ENCODE measurements around the gene NDUFB10. TPM values are rescaled to one million over a fixed set of nuclear protein-coding genes. Genes with fewer than 3 reads are reported as not detected.

NDUFB10 gene
- total RNA-seq: 97.7 and 108 TPM in 2 replicates

GRCh38 chr16:1959269-1960039 lies at the start of gene NDUFB10:
Gene NDUFB10 (plus strand): TSS chr16:1959538. CDS start chr16:1959625, 87 bp downstream.

GRCh38 chr16:1918351-1919326 lies 40.7 kb upstream of the NDUFB10 start, which contains the start of gene HS3ST6:
Gene HS3ST6 (minus strand): TSS chr16:1918415. CDS start chr16:1918323, 92 bp downstream.

GRCh38 chr16:1942810-1943726 lies 16.3 kb upstream of the NDUFB10 start, which contains the start of gene MSRB1:
Gene MSRB1 (minus strand): TSS chr16:1943199. CDS start chr16:1943156, 43 bp downstream.

GRCh38 chr16:1964506-1965395 lies 5.4 kb downstream of the NDUFB10 start, which contains the start of gene RPS2:
Gene RPS2 (minus strand): TSS chr16:1964826. CDS start chr16:1964625, 201 bp downstream.

GRCh38 chr16:1966460-1966859 lies 7.1 kb downstream of the NDUFB10 start, which contains the start of gene RNF151:
Gene RNF151 (plus strand): TSS chr16:1966856. CDS start chr16:1966882, 26 bp downstream.

GRCh38 chr16:1971796-1972489 lies 12.6 kb downstream of the NDUFB10 start, which contains the start of gene TBL3:
Gene TBL3 (plus strand): TSS chr16:1972053. CDS start chr16:1972165, 112 bp downstream.

GRCh38 chr16:1981398-1981836 lies 22.1 kb downstream of the NDUFB10 start, which contains the start of gene NOXO1:
Gene NOXO1 (minus strand): TSS chr16:1981469. CDS start chr16:1981179, 290 bp downstream.

GRCh38 chr16:1983544-1984346 lies 24.4 kb downstream of the NDUFB10 start, which contains the start of gene GFER:
Gene GFER (plus strand): TSS chr16:1984193. CDS start chr16:1984219, 26 bp downstream.

GRCh38 chr16:1989209-1990100 lies 30.1 kb downstream of the NDUFB10 start, which contains the start of gene SYNGR3:
Gene SYNGR3 (plus strand): TSS chr16:1989970. CDS start chr16:1990103, 133 bp downstream.

GRCh38 chr16:2009791-2010510 lies 50.6 kb downstream of the NDUFB10 start, which contains the start of gene ZNF598:
Gene ZNF598 (minus strand): TSS chr16:2009821.

Small RNA genes lying within 50 kb of the gene (small RNA-seq; reads per million reads assigned to genes)
- gene AC005363.2 (not detected), gene SNORA10 (not detected), gene SNORA64 (not detected)

Other genes with a start within 250 kb of the NDUFB10 start
- gene NME3, start 188.0 kb upstream of the NDUFB10 start, total RNA-seq: 21.7 and 29.3 TPM in 2 replicates
- 8.6 and 9.0 TPM in 2 replicates for gene EME2, start 186.7 kb upstream of the NDUFB10 start, total RNA-seq
- 36.3 and 42.9 TPM in 2 replicates for gene MRPS34, start 186.4 kb upstream of the NDUFB10 start, total RNA-seq
- gene SPSB3, start 177.0 kb upstream of the NDUFB10 start, total RNA-seq: 17.4 and 18.9 TPM in 2 replicates
- 43.9 and 44.4 TPM in 2 replicates for gene NUBP2, start 176.6 kb upstream of the NDUFB10 start, total RNA-seq
- 0.11 TPM in 1 of 2 replicates, not detected in the other for gene IGFALS, start 165.8 kb upstream of the NDUFB10 start, total RNA-seq
- 14.3 and 23.7 TPM in 2 replicates for gene HAGH, start 132.7 kb upstream of the NDUFB10 start, total RNA-seq
- 28.1 and 49.4 TPM in 2 replicates for gene FAHD1, start 132.3 kb upstream of the NDUFB10 start, total RNA-seq
- gene MEIOB, start 87.4 kb upstream of the NDUFB10 start, total RNA-seq: 0.32 and 0.39 TPM in 2 replicates
- gene HS3ST6, start 41.1 kb upstream of the NDUFB10 start, total RNA-seq: not detected in 2 replicates
- 13.5 and 17.8 TPM in 2 replicates for gene MSRB1, start 16.3 kb upstream of the NDUFB10 start, total RNA-seq
- gene RPL3L, start 4.8 kb upstream of the NDUFB10 start, total RNA-seq: not detected in 2 replicates
- gene RPS2, start 5.3 kb downstream of the NDUFB10 start, total RNA-seq: 1,674 and 2,243 TPM in 2 replicates
- not detected in 2 replicates for gene RNF151, start 7.3 kb downstream of the NDUFB10 start, total RNA-seq
- 17.5 and 19.1 TPM in 2 replicates for gene TBL3, start 12.5 kb downstream of the NDUFB10 start, total RNA-seq
- gene NOXO1, start 21.9 kb downstream of the NDUFB10 start, total RNA-seq: not detected in 2 replicates
- 9.2 and 12.5 TPM in 2 replicates for gene GFER, start 24.7 kb downstream of the NDUFB10 start, total RNA-seq
- gene SYNGR3, start 30.4 kb downstream of the NDUFB10 start, total RNA-seq: 0.26 and 0.76 TPM in 2 replicates
- gene ZNF598, start 50.3 kb downstream of the NDUFB10 start, total RNA-seq: 13.7 and 15.0 TPM in 2 replicates
- 0.39 and 0.65 TPM in 2 replicates for gene NPW, start 60.2 kb downstream of the NDUFB10 start, total RNA-seq
- gene NHERF2, start 67.4 kb downstream of the NDUFB10 start, total RNA-seq: 24.3 and 40.4 TPM in 2 replicates
- gene NTHL1, start 88.3 kb downstream of the NDUFB10 start, total RNA-seq: 15.5 and 16.2 TPM in 2 replicates
- 49.2 and 59.6 TPM in 2 replicates for gene TSC2, start 88.4 kb downstream of the NDUFB10 start, total RNA-seq
- gene PKD1, start 176.4 kb downstream of the NDUFB10 start, total RNA-seq: 95.7 and 99.2 TPM in 2 replicates
- 0.65 and 0.86 TPM in 2 replicates for gene RAB26, start 189.1 kb downstream of the NDUFB10 start, total RNA-seq
- 39.1 and 48.7 TPM in 2 replicates for gene TRAF7, start 196.2 kb downstream of the NDUFB10 start, total RNA-seq
- under 0.01 TPM in 2 replicates for gene CASKIN1, start 237.1 kb downstream of the NDUFB10 start, total RNA-seq
- gene MLST8, start 245.9 kb downstream of the NDUFB10 start, total RNA-seq: 28.4 and 34.1 TPM in 2 replicates

Data from articular chondrocyte of knee joint (primary cell).